Left forelimb (tissue), 1 donor: ENCODE data around the gene B4GALNT4.
"Not testable (repeated sequence)": the region's sequence is repeated elsewhere in the genome, so short reads cannot be mapped to it uniquely, and the experiment has no call there.

Source experiments
- DNase-seq: peaks from one replicate; pipeline ENCODE4 v3.0.0-alpha.2; 2018; ENCODE audit warnings: low spot score

The B4GALNT4 gene

GRCh38 chr11:407651-408123 is 38.4 kb downstream of the B4GALNT4 start:
- no peak for DNase-seq

GRCh38 chr11:408154-409007 is 39.1 kb downstream of the B4GALNT4 start:
- DNase-seq: no peak

GRCh38 chr11:409008-409599 is 39.8 kb downstream of the B4GALNT4 start:
- DNase-seq: no peak

GRCh38 chr11:409600-410483 is 40.5 kb downstream of the B4GALNT4 start:
- no peak for DNase-seq

- DNase-seq: not testable (repeated sequence)
These were observed 41.4 kb downstream of the B4GALNT4 start for GRCh38 chr11:410711-411110.

GRCh38 chr11:411520-411919 is 42.2 kb downstream of the B4GALNT4 start:
- not testable (repeated sequence) for DNase-seq

- no peak for DNase-seq
These were observed 43.4 kb downstream of the B4GALNT4 start for GRCh38 chr11:412641-413119.

GRCh38 chr11:413120-414081 is 44.1 kb downstream of the B4GALNT4 start:
- DNase-seq: no peak

GRCh38 chr11:414318-414857 is 45.1 kb downstream of the B4GALNT4 start:
- no peak for DNase-seq

GRCh38 chr11:415640-416041 is 46.3 kb downstream of the B4GALNT4 start:
- no peak for DNase-seq

- no peak for DNase-seq
These were observed 46.9 kb downstream of the B4GALNT4 start for GRCh38 chr11:416051-416756.

- no peak for DNase-seq
These were observed 47.7 kb downstream of the B4GALNT4 start for GRCh38 chr11:416757-417621.

GRCh38 chr11:417652-418342 is 48.5 kb downstream of the B4GALNT4 start:
- no peak for DNase-seq

- no peak for DNase-seq
These were observed 49.3 kb downstream of the B4GALNT4 start for GRCh38 chr11:418343-419247.

GRCh38 chr11:419248-420005 is 50.1 kb downstream of the B4GALNT4 start:
- no peak for DNase-seq

GRCh38 chr11:420054-420910 is 51.0 kb downstream of the B4GALNT4 start:
- no peak for DNase-seq
